GM19438 (cell line): Measurements from ENCODE around the gene UNCX.

Experiments
- ATAC-seq: cut with Tn5 transposase; IDR thresholded peaks from one replicate; pipeline ENCODE4 v1.9.1; 2021; ENCODE audit warnings: low read depth; ENCODE audit not compliant: unreplicated experiment

UNCX gene

GRCh38 chr7:1242606-1243289 is 10.1 kb downstream of the UNCX start:
- no peak for ATAC-seq

DNA sequence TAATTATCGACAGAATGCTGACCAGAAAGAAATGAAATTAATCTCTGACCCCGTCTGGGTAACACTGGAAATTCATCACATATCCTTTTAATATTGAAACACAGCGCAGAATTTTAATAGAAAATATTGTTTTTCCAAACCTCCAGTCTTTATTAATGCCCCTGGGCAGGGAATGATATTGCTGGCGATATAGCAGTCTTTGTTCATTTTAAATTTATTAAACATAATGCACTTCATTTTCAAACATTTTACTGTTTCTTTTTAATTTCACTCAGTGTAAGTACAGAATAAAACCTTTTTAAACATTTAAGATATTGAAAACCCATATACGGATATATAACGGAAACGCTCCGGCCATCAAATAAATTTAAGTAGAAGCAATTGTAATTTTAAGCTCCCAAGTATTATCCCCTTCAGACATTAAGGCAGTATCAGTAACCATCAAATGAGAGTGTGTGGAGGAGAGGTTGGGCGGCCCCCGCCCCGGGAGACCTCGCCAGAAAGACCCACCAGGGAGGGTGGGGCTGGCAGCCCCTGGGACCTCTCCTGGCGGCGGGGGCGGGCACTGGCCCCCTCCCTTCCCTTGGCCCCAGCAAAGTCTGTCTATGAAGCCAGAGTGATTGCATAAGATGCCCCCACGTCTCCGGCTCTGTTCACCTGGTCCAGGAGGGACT is 10.8 kb downstream of the UNCX start:
- ATAC-seq, result no peak

GRCh38 chr7:1243964-1244416 is 11.3 kb downstream of the UNCX start:
- no peak for ATAC-seq

DNA sequence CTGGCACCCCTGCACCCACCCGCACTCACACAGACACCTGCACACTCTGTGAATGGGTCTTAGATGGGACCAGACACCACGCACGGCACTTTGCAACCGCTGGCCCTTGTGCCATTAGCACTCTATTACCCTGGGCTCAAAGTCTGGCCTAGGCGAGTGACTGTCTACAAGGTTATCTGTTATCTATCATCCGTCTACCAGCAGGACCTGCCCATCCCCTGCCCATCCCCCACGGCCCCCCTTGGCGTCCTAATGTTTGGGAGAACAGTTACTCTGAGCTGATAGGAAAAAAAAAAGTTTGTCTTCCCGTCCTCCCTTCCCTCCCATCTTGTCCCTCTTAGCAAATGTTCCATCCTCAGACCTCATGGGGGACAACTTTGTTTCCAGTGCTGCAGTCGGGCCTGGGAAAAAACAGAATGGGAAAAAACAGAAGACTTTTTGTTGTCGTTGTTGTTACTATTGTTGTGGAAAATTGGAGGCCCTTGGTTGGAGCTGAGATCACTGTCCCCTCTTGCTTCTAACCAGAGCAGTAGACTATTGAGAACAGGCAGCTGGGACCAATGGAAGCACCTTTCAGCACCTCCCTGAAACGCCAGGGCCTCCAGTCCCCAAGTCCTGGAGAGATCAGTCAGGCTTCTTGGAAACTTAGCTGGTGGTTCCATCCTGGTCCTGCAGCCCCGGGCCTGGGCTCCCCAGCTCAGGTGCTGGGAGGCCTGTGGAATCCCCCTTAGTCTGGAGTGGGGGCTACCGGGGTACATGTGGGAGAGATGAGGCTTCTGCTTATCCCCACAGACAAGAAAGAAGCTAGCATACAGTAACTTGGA is 12.2 kb downstream of the UNCX start:
- ATAC-seq, result no peak

DNA sequence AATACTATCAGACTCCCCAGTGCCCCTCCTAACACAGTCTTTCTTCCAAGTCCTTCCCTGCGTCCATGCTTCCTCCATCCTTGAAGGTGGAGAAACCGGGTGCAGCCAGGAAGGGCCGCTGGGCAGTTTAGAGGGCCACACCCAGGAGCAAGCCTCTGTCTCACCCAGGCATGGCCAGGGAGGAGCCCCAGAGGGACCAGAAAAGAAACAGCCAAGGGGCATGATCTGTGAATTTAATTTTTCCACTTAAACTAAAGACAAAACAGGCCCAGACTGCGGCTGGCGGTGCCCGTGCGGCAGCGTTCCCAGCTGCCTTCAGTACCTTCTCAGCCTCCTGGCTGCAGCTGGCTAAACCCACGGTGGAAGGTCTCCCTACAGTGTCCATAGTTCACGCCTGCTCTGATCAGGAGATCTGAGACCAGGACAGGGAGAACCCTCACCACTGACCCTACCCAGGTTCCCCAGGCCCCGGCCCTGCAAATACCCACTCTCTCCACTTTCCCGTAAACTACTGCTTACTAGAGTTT is 12.9 kb downstream of the UNCX start:
- ATAC-seq, result no peak

GRCh38 chr7:1246160-1246870 is 13.6 kb downstream of the UNCX start:
- no peak for ATAC-seq

GRCh38 chr7:1246871-1247526 is 14.3 kb downstream of the UNCX start:
- ATAC-seq, result no peak

DNA sequence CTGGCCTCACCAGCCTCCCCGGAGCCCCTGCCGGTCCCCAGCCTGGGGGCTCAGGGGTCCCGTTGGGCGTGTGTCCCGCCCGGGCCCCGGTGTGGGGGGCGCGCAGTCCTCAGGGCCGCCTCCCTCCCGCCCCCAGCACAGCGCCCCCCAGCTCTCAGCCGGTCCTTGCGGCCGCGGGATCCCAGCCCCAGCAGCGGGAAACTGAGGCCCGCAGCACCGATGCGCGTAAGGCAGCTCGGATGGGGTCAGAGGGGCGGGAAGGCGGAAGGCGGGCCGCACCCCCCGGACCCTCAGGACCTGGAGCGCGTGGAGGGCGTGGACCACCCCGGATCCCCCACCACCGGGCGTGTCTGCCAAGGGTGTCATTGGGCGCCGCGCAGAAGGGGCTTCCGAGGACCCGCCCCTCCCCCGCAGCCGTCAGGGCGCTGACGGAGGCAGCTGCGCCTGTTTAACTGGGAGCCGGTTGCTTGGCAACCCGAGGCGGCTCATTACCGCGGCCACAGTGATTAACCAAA is 14.9 kb downstream of the UNCX start:
- no peak for ATAC-seq

- ATAC-seq, result no peak
These were observed 15.7 kb downstream of the UNCX start for GRCh38 chr7:1248143-1248915.

DNA sequence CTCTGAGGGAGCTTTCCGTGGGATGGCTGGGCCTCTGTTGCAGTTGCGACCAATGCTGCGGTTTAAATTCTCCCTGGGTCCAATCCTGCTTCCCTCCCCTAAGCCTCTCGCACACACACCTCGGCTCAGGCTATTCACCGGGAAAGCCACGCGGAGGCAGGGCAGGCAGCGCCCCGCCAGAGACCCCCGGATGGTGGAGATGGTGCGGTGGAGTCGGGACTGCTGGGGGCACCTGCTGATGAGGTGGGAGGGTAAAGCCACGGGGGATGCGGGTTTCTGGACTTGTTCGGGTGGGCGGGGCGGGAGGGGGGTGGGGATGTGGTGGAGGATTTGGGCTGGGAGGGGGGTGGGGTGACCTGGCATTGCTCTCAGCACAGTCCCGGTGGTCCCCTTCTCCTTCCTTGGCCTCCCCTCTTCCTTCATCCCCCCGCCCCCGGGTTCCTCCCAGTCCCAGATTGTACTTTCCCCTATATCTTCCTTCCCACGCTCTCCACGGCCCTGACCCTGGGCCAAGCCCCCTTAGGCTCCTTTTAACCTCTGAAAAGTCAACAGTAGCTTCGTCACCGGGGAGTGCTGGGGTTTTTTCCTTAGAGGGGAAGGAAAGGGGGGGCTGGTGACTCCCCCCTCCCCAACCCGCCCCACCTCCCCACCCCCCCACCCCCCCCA is 16.4 kb downstream of the UNCX start:
- ATAC-seq, result no peak

GRCh38 chr7:1249731-1250130 is 17.1 kb downstream of the UNCX start:
- ATAC-seq, result no peak

DNA sequence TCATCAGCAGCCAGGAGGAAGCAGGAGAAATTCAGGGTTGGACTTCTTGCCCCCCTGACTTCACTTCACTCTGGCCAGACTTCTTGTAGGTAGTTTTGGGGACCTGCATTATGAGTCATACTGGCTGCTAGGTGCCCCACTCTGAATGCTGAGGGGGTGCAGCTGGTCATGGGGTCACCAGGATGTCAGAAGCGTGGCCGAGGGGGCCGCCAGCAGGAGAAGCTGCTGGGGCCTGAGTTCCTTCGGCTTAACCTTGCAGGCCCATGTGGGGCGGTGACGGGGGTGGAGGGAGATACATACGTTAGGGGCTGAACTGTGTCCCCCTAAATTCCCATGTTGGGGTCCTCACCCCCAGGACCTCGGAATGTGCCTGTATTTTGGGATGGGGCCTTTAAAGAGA is 18.2 kb downstream of the UNCX start:
- ATAC-seq, result no peak

- ATAC-seq, result no peak
These were observed 19.3 kb downstream of the UNCX start for GRCh38 chr7:1251796-1252539.

- no peak for ATAC-seq
These were observed 19.9 kb downstream of the UNCX start for GRCh38 chr7:1252540-1253090.

- ATAC-seq, result no peak
These were observed 21.1 kb downstream of the UNCX start for GRCh38 chr7:1253681-1254181.

DNA sequence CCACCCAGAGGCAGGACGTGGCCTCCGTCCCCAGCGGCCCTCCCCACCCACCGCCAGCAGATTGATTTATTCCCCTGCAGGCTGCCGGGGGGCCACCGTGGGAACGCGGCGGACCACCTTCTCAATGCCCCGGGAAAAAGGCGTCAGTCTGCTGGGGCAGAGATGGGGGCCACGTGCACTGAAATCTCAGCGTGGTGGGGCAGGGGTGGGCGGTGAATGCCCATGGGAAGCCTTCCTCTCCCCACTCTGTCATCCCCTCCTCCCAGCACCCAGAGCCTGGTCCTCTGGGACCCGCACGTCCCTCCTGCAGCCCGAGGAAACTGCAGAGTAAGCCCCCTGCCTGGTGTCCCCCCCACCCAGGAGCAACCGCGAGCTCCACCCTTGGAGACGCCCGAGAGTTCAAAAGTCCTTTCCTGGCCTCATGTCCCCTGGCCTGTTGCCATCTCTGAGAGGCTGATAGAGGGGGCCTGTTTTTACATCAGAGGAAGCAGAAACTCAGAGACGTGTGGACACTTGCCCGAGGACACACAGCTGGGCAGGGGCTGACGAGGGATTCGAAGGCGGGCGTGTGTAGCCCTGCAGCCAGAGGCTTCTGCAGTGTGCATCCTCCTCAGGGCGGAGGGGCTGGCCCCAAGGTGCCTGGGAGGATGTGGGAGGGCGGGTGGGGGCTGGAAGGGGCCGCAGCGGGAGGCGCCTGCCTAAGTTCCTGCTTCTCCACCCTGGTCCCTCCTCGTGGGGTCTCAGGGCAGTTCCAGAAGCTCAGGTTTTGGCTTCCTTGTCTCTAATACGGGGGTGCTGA is 21.8 kb downstream of the UNCX start:
- ATAC-seq, result no peak
